HL-60 (cell line): Measurements from ENCODE around the gene NPAS2.

Experiments
- CTCF ChIP-seq: IDR thresholded peaks from one replicate; pipeline ENCODE4 v1.5.1; 2011; ENCODE audit warnings: low read length, control low read depth, inconsistent platforms; ENCODE audit not compliant: insufficient read depth
- GABPA ChIP-seq: IDR thresholded peaks from 2 replicates; pipeline ENCODE4 v1.6.1; 2012; ENCODE audit warnings: low read depth
- POLR2AphosphoS5 ChIP-seq: IDR thresholded peaks from 2 replicates; pipeline ENCODE4 v1.6.1; 2012; ENCODE audit warnings: low read depth
- TF ChIP-seq, protein P1 (sequence below): IDR thresholded peaks from 2 replicates; pipeline ENCODE4 v1.6.1; 2012; ENCODE audit warnings: low read depth; ENCODE audit not compliant: insufficient replicate concordance

GRCh38 chr2:100832885-100833284 is 12.9 kb downstream of the NPAS2 start:
- TF ChIP-seq CTCF (no peak), POLR2AphosphoS5 (no peak), GABPA (no peak)
- TF ChIP-seq, protein P1, sequence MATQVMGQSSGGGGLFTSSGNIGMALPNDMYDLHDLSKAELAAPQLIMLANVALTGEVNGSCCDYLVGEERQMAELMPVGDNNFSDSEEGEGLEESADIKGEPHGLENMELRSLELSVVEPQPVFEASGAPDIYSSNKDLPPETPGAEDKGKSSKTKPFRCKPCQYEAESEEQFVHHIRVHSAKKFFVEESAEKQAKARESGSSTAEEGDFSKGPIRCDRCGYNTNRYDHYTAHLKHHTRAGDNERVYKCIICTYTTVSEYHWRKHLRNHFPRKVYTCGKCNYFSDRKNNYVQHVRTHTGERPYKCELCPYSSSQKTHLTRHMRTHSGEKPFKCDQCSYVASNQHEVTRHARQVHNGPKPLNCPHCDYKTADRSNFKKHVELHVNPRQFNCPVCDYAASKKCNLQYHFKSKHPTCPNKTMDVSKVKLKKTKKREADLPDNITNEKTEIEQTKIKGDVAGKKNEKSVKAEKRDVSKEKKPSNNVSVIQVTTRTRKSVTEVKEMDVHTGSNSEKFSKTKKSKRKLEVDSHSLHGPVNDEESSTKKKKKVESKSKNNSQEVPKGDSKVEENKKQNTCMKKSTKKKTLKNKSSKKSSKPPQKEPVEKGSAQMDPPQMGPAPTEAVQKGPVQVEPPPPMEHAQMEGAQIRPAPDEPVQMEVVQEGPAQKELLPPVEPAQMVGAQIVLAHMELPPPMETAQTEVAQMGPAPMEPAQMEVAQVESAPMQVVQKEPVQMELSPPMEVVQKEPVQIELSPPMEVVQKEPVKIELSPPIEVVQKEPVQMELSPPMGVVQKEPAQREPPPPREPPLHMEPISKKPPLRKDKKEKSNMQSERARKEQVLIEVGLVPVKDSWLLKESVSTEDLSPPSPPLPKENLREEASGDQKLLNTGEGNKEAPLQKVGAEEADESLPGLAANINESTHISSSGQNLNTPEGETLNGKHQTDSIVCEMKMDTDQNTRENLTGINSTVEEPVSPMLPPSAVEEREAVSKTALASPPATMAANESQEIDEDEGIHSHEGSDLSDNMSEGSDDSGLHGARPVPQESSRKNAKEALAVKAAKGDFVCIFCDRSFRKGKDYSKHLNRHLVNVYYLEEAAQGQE, result no peak
